Activated naive CD8-positive, alpha-beta T cell treated with anti-CD3 and anti-CD28 coated beads, Interleukin-2, amount 50 U/mL, for 24 hours (primary cell): ENCODE results near the gene ATG2B.

Source experiments
- ATAC-seq: fragments of 150-1000 bp; cut with Tn5 transposase; one replicate; pipeline ENCODE4 v1.10.0; 2021
- DNase-seq: peaks from one replicate; pipeline ENCODE4 v3.0.0; 2021
- H3K27ac Mint-ChIP-seq: one replicate; pipeline ENCODE4 v1.8.0; 2021; ENCODE audit warnings: mild to moderate bottlenecking, mixed read lengths
- H3K27me3 Mint-ChIP-seq: one replicate; pipeline ENCODE4 v1.8.0; 2021; ENCODE audit warnings: mixed read lengths
- H3K36me3 Mint-ChIP-seq: one replicate; pipeline ENCODE4 v1.8.0; 2021; ENCODE audit warnings: low read depth, mixed read lengths
- H3K4me1 Mint-ChIP-seq: one replicate; pipeline ENCODE4 v1.8.0; 2021; ENCODE audit warnings: mixed read lengths
- H3K4me3 Mint-ChIP-seq: one replicate; pipeline ENCODE4 v1.8.0; 2021; ENCODE audit warnings: mild to moderate bottlenecking, moderate library complexity, mixed read lengths
- H3K9me3 Mint-ChIP-seq: one replicate; pipeline ENCODE4 v1.8.0; 2021; ENCODE audit warnings: mixed read lengths

ATG2B gene

GRCh38 chr14:96232506-96232905, 130.6 kb downstream of the ATG2B start:
- H3K36me3 Mint-ChIP-seq: no peaks in the 10 kb centered on the region

GRCh38 chr14:96231526-96232130, 131.5 kb downstream of the ATG2B start:
- ATAC-seq (no peak), DNase-seq (no peak)
- Mint-ChIP-seq H3K4me3 (no peak overlapping the region), H3K27me3 (peaks cover 2% of the 10 kb centered on the region), H3K27ac (no peak overlapping the region), H3K4me1 (no peaks in the 10 kb centered on the region), H3K9me3 (no peaks in the 10 kb centered on the region), H3K36me3 (no peaks in the 10 kb centered on the region)

More at GRCh38 chr14:96232506-96232905, 130.6 kb downstream of the ATG2B start:
- no peak for DNase-seq
- ATAC-seq: no peak
- H3K4me3 Mint-ChIP-seq: no peak overlapping the region
- peaks cover under 1% of the 10 kb centered on the region for H3K27me3 Mint-ChIP-seq
- H3K27ac Mint-ChIP-seq: no peak overlapping the region
- H3K9me3 Mint-ChIP-seq: no peaks in the 10 kb centered on the region
- no peaks in the 10 kb centered on the region for H3K4me1 Mint-ChIP-seq

GRCh38 chr14:96231056-96231455, 132.1 kb downstream of the ATG2B start:
- Mint-ChIP-seq H3K4me3 (no peak overlapping the region), H3K4me1 (no peaks in the 10 kb centered on the region), H3K9me3 (no peaks in the 10 kb centered on the region), H3K36me3 (no peaks in the 10 kb centered on the region), H3K27me3 (peaks cover 2% of the 10 kb centered on the region), H3K27ac (no peak overlapping the region)
- no peak for ATAC-seq
- no peak for DNase-seq

- Mint-ChIP-seq H3K9me3 (no peaks in the 10 kb centered on the region), H3K27ac (no peak overlapping the region), H3K4me1 (no peaks in the 10 kb centered on the region), H3K27me3 (peaks cover 2% of the 10 kb centered on the region), H3K4me3 (no peak overlapping the region), H3K36me3 (no peaks in the 10 kb centered on the region)
- ATAC-seq (no peak), DNase-seq (no peak)
These were observed 133.8 kb downstream of the ATG2B start for GRCh38 chr14:96229315-96229714.
